Large intestine (tissue), 3 donors: Measurements from ENCODE around the gene FAM3B. TPM values are rescaled to one million over a fixed set of nuclear protein-coding genes. Genes with fewer than 3 reads are reported as not detected.

ENCODE experiments used
- DNase-seq, 2 donors: peaks; one replicate each; pipeline versions ENCODE4 v3.0.0 to v3.0.0-alpha.2; 2013
- H3K27ac ChIP-seq: one replicate; pipeline ENCODE4 v1.5.1; 2013; ENCODE audit warnings: low read length
- H3K27me3 ChIP-seq: 2 replicates; pipeline ENCODE4 v1.6.1; 2013; ENCODE audit warnings: low read length; ENCODE audit not compliant: control insufficient read depth, insufficient read depth
- H3K36me3 ChIP-seq: 2 replicates; pipeline ENCODE4 v1.6.1; 2013; ENCODE audit warnings: low read length; ENCODE audit not compliant: control insufficient read depth, insufficient read depth
- H3K4me1 ChIP-seq: one replicate; pipeline ENCODE4 v1.6.1; 2013; ENCODE audit warnings: low read length; ENCODE audit not compliant: control insufficient read depth, insufficient read depth
- H3K4me3 ChIP-seq: one replicate; pipeline ENCODE4 v1.5.1; 2013; ENCODE audit warnings: low read length
- H3K9me3 ChIP-seq: one replicate; pipeline ENCODE4 v1.6.1; 2013; ENCODE audit warnings: mild to moderate bottlenecking, low read depth, low read length, moderate library complexity; ENCODE audit not compliant: control insufficient read depth
- WGBS: methylation state at CpG from one replicate; pipeline ENCODE4 v1.1.5; 2013; ENCODE audit warnings: low lambda C conversion rate; ENCODE audit not compliant: insufficient coverage; 5-methylcytosine and 5-hydroxymethylcytosine counted together
- polyA plus RNA-seq: library from polyadenylated mRNA; unstranded; fragments of 120-200 nt; gene quantifications from one replicate; pipeline ENCODE4 v1.2.1, GENCODE V29; 2013

FAM3B gene
- polyA plus RNA-seq, 1 donor = 7.4 TPM

DNA sequence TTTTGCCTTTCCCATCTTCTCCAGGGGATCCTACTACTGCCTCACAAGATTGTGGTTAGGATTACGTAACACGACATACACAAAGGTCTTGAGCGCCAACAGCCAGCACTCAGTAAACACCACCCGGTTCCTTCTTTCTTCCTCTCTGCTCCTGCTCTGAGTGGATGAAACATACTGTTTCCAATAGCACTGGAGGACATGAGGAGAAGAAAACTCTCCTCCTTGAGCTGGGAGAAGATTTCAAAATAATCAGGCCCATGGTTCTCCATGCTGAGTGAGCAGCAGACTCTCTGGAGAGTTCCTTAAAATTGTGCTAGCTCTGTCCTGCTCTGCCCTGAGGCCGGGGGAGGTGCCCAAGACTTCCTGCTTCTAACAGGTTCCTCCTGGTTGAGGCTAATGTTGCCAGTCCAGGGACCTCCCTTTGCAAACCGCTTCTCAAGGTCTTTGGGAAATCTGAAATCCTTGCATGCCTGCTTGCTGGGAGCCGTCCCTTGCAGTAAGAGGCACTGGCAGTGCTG, 80.0 kb downstream of the FAM3B start:
- 20% methylated on average over 1 of the region's 7 CpGs for WGBS
- Histone ChIP-seq H3K27ac (no peak overlapping the region), H3K4me3 (no peak overlapping the region), H3K4me1 (no peaks in the 10 kb centered on the region), H3K9me3 (no peaks in the 10 kb centered on the region), H3K27me3 (no peaks in the 10 kb centered on the region), H3K36me3 (no peaks in the 10 kb centered on the region)
- DNase-seq = peak in 1 of 2 donors; percentile 22

DNA sequence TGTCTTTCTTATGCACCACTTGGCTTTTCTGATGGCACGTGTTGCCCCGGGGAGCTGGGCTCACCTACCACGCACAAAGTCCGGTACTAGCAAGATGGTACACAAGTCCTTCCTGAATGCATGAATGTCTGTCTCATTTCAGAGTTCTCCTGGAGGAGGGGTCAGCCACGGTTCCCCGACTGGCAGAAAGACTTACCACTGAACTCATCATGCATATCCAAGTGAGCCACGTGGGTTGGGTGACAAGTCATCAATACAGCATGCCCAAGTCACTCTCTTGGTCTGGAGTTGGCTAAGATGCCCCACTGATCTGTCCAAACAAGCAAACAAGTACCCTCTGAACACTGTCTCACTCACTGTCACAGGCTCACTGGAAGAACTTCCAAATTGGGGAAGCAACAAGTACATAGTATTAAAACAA, 80.9 kb downstream of the FAM3B start:
- Histone ChIP-seq H3K27ac (no peak overlapping the region), H3K4me1 (no peaks in the 10 kb centered on the region), H3K27me3 (no peaks in the 10 kb centered on the region), H3K36me3 (no peaks in the 10 kb centered on the region), H3K9me3 (no peaks in the 10 kb centered on the region), H3K4me3 (no peak overlapping the region)
- no peak for DNase-seq
- WGBS = no CpG with 5 or more reads among the region's 7 CpGs

DNA sequence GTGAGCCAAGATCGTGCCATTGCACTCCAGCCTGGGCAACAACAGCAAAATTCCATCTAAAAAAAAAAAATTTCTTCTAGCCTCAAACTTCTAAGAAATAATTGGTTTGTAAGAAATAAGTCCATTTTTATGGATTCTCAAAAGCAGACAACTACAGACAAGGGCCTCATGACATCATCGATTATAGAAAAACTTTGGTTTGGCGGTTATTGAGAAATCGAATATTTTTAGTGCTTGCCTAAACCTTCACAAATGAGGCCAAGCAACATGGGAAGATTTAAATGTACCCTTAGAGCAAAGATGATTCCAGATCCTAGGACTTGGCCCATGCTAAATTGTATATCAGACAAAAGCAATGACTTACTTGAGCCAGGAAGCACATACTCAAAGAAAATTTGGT, 81.7 kb downstream of the FAM3B start:
- DNase-seq = no peak
- no peak overlapping the region for H3K4me3 ChIP-seq
- no peaks in the 10 kb centered on the region for H3K27me3 ChIP-seq
- no peak overlapping the region for H3K27ac ChIP-seq
- no peaks in the 10 kb centered on the region for H3K36me3 ChIP-seq
- no peaks in the 10 kb centered on the region for H3K9me3 ChIP-seq
- WGBS = 100% methylated on average over 1 of the region's 4 CpGs
- no peaks in the 10 kb centered on the region for H3K4me1 ChIP-seq

DNA sequence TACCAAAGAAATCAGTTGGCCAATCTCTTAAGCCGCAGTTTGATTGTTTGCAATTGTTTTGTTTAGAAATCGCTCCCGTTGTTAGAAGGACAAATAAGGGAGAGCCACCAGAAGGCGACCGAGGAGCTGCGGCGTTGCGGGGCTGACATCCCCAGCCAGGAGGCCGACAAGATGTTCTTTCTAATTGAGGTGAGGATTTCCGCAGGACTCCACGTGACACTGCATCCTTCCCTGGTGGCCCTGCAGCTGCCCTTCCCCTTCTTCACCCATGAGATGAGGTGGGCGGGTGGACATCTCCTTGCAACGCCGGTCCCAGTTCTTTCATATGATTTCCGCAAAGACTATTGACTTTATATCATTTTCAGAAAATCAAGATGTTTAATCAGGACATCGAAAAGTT, 82.2 kb downstream of the FAM3B start:
- WGBS = no CpG with 5 or more reads among the region's 16 CpGs
- Histone ChIP-seq H3K36me3 (no peaks in the 10 kb centered on the region), H3K9me3 (no peaks in the 10 kb centered on the region), H3K27ac (no peak overlapping the region), H3K4me1 (no peaks in the 10 kb centered on the region), H3K4me3 (no peak overlapping the region), H3K27me3 (no peaks in the 10 kb centered on the region)
- no peak for DNase-seq

DNA sequence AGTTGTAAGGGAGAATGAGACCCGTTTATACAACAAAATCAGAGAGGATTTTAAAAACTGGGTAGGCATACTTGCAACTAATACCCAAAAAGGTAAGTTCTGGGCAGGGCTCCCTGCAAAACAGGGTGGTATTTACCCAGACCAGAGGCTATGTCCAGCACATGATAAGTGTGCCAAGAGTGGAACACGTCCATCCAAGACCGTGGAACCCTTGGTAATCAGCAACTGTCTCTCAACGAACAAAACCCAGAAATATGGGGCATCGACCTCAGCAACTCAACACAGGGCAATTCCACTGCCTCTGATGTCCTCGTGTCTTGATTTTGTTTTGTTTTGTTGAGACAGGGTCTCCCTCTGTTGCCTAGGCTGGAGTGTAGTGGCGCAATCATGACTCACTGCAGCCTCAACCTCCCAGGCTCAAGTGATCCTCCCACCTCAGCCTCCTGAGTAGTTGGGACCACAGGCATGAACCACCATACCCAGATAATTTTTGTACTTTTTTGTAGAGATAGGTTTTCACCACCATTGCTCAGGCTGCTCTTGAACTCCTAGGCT, 82.7 kb downstream of the FAM3B start:
- WGBS = no CpG with 5 or more reads among the region's 7 CpGs
- H3K27ac ChIP-seq = no peak overlapping the region
- H3K27me3 ChIP-seq = no peaks in the 10 kb centered on the region
- no peaks in the 10 kb centered on the region for H3K36me3 ChIP-seq
- H3K9me3 ChIP-seq = no peaks in the 10 kb centered on the region
- no peak overlapping the region for H3K4me3 ChIP-seq
- H3K4me1 ChIP-seq = no peaks in the 10 kb centered on the region
- DNase-seq = no peak

DNA sequence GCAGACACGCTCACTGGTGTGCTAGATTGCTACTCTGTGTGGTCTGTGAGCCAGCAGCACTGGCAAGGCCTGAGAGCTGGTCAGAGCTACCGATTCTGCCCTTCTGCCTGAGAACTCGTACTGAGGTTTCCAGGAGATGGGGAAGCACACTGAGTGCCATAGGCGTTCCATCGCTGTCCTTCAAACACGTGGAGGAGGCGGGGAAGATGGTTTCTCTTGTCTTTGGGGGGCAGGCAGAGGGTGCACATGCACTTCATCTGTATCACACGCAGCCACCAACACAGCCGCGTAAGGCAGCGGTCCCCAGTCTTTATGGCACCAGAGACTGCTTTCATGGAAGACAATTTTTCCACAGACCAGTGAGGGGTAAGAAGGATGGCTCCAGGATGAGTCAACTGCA, 85.6 kb downstream of the FAM3B start:
- H3K4me1 ChIP-seq = no peaks in the 10 kb centered on the region
- no peaks in the 10 kb centered on the region for H3K27me3 ChIP-seq
- H3K27ac ChIP-seq = no peak overlapping the region
- WGBS = no CpG with 5 or more reads among the region's 11 CpGs
- H3K36me3 ChIP-seq = no peaks in the 10 kb centered on the region
- no peak for DNase-seq
- H3K4me3 ChIP-seq = no peak overlapping the region
- H3K9me3 ChIP-seq = no peaks in the 10 kb centered on the region

DNA sequence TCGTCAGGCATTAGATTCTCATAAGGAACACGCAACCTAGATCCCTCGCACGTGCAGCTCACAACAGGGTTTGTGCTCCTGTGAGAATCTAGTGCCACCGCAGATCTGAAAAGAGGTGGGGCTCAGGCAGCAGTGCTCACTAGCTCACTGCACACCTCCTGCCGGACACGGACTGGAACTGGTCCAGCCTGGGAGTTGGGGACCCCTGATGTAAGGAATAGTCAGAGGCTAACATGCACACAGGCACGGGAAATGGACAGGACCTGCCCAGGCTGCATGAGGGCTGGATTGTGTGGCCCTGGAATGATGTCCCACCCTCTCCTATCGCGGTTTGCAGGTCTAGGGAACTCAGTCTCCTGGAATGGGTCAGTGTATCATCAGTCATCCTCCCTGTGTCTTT, 86.2 kb downstream of the FAM3B start:
- Histone ChIP-seq H3K36me3 (no peaks in the 10 kb centered on the region), H3K27me3 (no peaks in the 10 kb centered on the region), H3K4me1 (no peaks in the 10 kb centered on the region), H3K9me3 (no peaks in the 10 kb centered on the region), H3K27ac (no peak overlapping the region), H3K4me3 (no peak overlapping the region)
- no peak for DNase-seq
- WGBS = no CpG with 5 or more reads among the region's 10 CpGs

DNA sequence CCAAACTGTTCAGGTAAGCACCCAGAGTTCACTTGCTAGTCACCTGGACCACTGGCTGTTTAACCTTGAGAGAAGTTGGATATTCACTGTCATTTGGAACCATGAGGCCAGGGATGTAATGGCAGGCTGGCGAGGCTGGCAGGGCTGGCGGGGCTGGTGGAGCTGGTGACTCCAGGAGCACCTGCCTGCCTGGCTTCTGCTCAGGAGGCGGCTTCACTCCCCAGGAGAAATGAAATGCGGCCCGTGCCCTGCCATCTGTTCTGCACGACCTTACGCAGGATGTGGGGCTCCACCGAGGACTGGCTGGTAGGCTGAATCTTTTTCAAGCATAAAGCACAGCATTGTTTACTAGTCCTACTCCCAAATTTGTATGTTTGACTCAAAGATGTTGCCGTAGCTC, 86.7 kb downstream of the FAM3B start:
- Histone ChIP-seq H3K9me3 (no peaks in the 10 kb centered on the region), H3K36me3 (no peaks in the 10 kb centered on the region), H3K27me3 (no peaks in the 10 kb centered on the region), H3K4me3 (no peak overlapping the region), H3K27ac (no peak overlapping the region), H3K4me1 (no peaks in the 10 kb centered on the region)
- DNase-seq = no peak
- no CpG with 5 or more reads among the region's 9 CpGs for WGBS

DNA sequence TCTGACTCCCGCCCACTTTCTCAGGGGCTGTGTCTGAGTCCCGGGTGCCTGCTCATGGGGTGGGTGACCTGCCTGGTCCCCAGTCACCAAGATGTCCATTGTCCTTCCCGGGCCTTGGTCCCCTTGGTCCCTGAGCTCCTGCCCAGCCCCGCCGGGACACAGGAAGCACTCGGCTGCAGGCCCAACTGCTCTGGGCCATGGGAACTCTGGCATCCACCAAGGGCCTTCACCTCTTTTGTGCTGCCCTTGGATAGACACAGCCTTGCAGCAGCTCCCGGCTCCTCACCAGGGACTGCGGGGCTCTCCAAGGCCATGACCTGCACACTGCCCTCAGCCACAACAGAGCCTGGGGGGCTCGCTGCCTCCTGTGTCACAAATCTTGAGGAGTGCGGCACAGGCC, 87.4 kb downstream of the FAM3B start:
- WGBS = no CpG with 5 or more reads among the region's 10 CpGs
- Histone ChIP-seq H3K27ac (no peak overlapping the region), H3K27me3 (no peaks in the 10 kb centered on the region)

DNA sequence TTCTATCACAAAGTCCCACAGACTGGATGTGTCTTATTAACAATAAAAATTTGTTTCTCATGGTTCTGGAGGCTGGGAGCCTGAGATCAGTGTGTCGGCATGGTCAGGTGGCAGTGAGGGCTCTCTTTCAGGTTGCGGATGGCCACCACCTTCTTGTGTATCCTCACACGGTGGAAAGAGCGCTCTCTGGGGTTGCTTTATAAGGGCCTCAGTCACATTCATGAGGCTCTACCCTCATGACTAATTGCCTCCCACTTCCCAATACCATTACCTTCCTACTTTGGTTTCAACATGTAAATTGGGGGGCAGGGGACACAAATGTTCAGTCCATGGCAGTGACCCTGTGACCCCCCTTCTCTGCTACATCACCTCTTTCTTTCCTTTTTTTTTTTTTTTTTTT, 88.7 kb downstream of the FAM3B start:
- DNase-seq = no peak
- no CpG with 5 or more reads among the region's 4 CpGs for WGBS

More for the DNA sequence above, 87.4 kb downstream of the FAM3B start:
- no peak for DNase-seq
- Histone ChIP-seq H3K36me3 (no peaks in the 10 kb centered on the region), H3K9me3 (no peaks in the 10 kb centered on the region), H3K4me3 (no peak overlapping the region), H3K4me1 (no peaks in the 10 kb centered on the region)

DNA sequence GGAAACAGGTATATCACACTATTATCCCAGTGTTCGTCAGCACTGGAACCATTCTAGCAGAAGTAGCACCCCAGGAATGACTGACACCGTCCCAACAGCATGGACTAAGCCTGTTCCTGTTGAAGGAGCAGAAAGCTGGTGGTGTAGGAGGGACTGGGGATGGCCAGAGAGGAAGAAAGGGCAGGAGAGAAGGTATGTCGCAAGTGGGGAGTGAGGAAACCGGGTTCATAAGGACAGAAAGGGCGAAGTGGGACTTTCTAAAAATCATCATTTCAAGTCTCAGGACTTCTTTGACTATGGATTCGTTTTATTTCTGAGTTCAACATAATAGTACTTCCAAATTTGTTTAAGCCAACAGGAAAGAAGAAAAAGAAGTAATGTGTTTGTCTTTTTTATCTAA, 89.7 kb downstream of the FAM3B start:
- Histone ChIP-seq H3K9me3 (peaks cover 3% of the 10 kb centered on the region), H3K27me3 (no peaks in the 10 kb centered on the region), H3K27ac (no peak overlapping the region), H3K36me3 (no peaks in the 10 kb centered on the region), H3K4me1 (no peaks in the 10 kb centered on the region), H3K4me3 (no peak overlapping the region)
- 93% methylated on average over 3 of the region's 6 CpGs for WGBS
- DNase-seq = no peak

More for the DNA sequence above, 88.7 kb downstream of the FAM3B start:
- Histone ChIP-seq H3K27ac (no peak overlapping the region), H3K9me3 (no peaks in the 10 kb centered on the region), H3K4me3 (no peak overlapping the region), H3K4me1 (no peaks in the 10 kb centered on the region), H3K36me3 (no peaks in the 10 kb centered on the region), H3K27me3 (no peaks in the 10 kb centered on the region)
